HCT116 (cell line): ENCODE results near the gene ZNF177.

Source experiments
- CBX3 ChIP-seq: IDR thresholded peaks from 2 replicates; pipeline ENCODE4 v1.6.1; 2012; ENCODE audit warnings: low read depth
- CTCF ChIP-seq, 3 experiments: fragments of 200-600 bp in 1 of 3; sonication (generic) in 1 of 3; IDR thresholded peaks in 2 of 3; conservative IDR thresholded peaks in 1 of 3; 2 replicates each; pipeline ENCODE4 v1.5.1; 2012 to 2017; ENCODE audit warnings: low read depth in 2 of 3, low read length in 2 of 3, antibody characterized with exemption in 1 of 3, borderline replicate concordance in 1 of 3, control low read depth in 1 of 3, mild to moderate bottlenecking in 1 of 3, mixed read lengths in 1 of 3, mixed run types in 1 of 3, moderate library complexity in 1 of 3; ENCODE audit not compliant: insufficient read depth in 1 of 3
- EGR1 ChIP-seq: IDR thresholded peaks from 2 replicates; pipeline ENCODE4 v1.6.1; 2012; ENCODE audit warnings: low read depth
- EZH2phosphoT487 ChIP-seq: fragments of 200-600 bp; IDR thresholded peaks from 2 replicates; pipeline ENCODE4 v1.6.1; 2018; ENCODE audit warnings: antibody characterized with exemption, borderline replicate concordance
- JUND ChIP-seq: IDR thresholded peaks from 2 replicates; pipeline ENCODE4 v1.6.1; 2012
- MAX ChIP-seq: IDR thresholded peaks from 2 replicates; pipeline ENCODE4 v1.6.1; 2012
- POLR2A ChIP-seq: IDR thresholded peaks from 2 replicates; pipeline ENCODE4 v1.7.0; 2011; ENCODE audit warnings: borderline replicate concordance; ENCODE audit not compliant: insufficient read depth, insufficient read length; ENCODE audit errors: extremely low read depth
- POLR2AphosphoS5 ChIP-seq: IDR thresholded peaks from 2 replicates; pipeline ENCODE4 v1.6.1; 2011; ENCODE audit warnings: mild to moderate bottlenecking, low read depth, low read length, moderate library complexity
- REST ChIP-seq: IDR thresholded peaks from 2 replicates; pipeline ENCODE4 v1.6.1; 2012; ENCODE audit warnings: low read depth
- SIN3A ChIP-seq: IDR thresholded peaks from 2 replicates; pipeline ENCODE4 v1.6.1; 2012; ENCODE audit warnings: low read depth
- SP1 ChIP-seq: IDR thresholded peaks from 2 replicates; pipeline ENCODE4 v1.6.1; 2012; ENCODE audit warnings: low read depth
- SRF ChIP-seq: IDR thresholded peaks from 2 replicates; pipeline ENCODE4 v1.6.1; 2012; ENCODE audit warnings: low read depth
- ZBTB33 ChIP-seq: IDR thresholded peaks from 2 replicates; pipeline ENCODE4 v1.6.1; 2011; ENCODE audit warnings: mild to moderate bottlenecking, low read length, moderate library complexity; ENCODE audit not compliant: insufficient replicate concordance; ENCODE audit errors: extremely low read depth

GRCh38 chr19:9370738-9371619, 8.2 kb downstream of the ZNF177 start:
- TF ChIP-seq POLR2A (no peak), SRF (no peak), EZH2phosphoT487 (no peak), CTCF (IDR thresholded peaks at IDR 0.05 in 2 of 3, conservative IDR thresholded peaks at IDR 0.05 in 1 of 3; ENCODE audit: borderline replicate concordance in 1 of 3, insufficient read depth in 1 of 3, low read depth in 2 of 3, low read length in 2 of 3) (no peak), JUND (no peak), POLR2AphosphoS5 (no peak), SIN3A (no peak), SP1 (no peak), MAX (no peak), REST (no peak), CBX3 (no peak), ZBTB33 (no peak), EGR1 (no peak)
